Astrocyte of the spinal cord (primary cell): Measurements from ENCODE around the gene MAN1C1.

ENCODE experiments used
- DNase-seq: peaks from one replicate; pipeline ENCODE4 v3.0.0; 2011; ENCODE audit warnings: low read depth, low spot score
- H3K4me3 ChIP-seq: 2 replicates; pipeline ENCODE4 v1.5.1; 2011; ENCODE audit warnings: low read depth, mild to moderate bottlenecking, low read length, moderate library complexity
- in situ Hi-C: cut with HindIII; loops from 2 replicates; pipeline ENCODE4 v1.10.0; 2017; ENCODE audit warnings: low sequenced_read_pairs
- TF ChIP-seq, protein P1 (sequence below): IDR thresholded peaks from 2 replicates; pipeline ENCODE4 v1.5.1; 2012; ENCODE audit warnings: low read depth, mild to moderate bottlenecking, low read length, inconsistent platforms

Gene MAN1C1

DNA sequence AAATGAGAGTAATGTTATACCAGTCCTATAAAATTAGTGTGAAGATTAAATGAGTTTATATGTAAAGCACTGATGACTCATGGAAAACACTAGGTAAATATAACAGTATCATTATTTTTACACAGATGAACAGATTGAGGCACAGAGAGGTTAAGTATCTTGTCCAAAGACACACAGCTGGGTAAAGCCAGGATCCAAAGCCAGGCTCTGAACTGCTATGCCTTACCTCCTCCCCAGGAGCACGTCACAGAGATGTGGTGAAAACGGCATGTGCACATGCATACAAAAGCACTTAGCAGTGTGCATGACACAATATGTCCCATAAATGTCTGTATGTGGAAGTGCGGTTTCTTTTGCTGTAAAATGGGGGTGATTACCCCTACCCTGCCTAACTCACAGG lies 56.9 kb downstream of the MAN1C1 start:
- DNase-seq: no peak
- no peak overlapping the region for H3K4me3 ChIP-seq
- TF ChIP-seq, protein P1, sequence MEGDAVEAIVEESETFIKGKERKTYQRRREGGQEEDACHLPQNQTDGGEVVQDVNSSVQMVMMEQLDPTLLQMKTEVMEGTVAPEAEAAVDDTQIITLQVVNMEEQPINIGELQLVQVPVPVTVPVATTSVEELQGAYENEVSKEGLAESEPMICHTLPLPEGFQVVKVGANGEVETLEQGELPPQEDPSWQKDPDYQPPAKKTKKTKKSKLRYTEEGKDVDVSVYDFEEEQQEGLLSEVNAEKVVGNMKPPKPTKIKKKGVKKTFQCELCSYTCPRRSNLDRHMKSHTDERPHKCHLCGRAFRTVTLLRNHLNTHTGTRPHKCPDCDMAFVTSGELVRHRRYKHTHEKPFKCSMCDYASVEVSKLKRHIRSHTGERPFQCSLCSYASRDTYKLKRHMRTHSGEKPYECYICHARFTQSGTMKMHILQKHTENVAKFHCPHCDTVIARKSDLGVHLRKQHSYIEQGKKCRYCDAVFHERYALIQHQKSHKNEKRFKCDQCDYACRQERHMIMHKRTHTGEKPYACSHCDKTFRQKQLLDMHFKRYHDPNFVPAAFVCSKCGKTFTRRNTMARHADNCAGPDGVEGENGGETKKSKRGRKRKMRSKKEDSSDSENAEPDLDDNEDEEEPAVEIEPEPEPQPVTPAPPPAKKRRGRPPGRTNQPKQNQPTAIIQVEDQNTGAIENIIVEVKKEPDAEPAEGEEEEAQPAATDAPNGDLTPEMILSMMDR: no peak
- in situ Hi-C loops: no loop called here

DNA sequence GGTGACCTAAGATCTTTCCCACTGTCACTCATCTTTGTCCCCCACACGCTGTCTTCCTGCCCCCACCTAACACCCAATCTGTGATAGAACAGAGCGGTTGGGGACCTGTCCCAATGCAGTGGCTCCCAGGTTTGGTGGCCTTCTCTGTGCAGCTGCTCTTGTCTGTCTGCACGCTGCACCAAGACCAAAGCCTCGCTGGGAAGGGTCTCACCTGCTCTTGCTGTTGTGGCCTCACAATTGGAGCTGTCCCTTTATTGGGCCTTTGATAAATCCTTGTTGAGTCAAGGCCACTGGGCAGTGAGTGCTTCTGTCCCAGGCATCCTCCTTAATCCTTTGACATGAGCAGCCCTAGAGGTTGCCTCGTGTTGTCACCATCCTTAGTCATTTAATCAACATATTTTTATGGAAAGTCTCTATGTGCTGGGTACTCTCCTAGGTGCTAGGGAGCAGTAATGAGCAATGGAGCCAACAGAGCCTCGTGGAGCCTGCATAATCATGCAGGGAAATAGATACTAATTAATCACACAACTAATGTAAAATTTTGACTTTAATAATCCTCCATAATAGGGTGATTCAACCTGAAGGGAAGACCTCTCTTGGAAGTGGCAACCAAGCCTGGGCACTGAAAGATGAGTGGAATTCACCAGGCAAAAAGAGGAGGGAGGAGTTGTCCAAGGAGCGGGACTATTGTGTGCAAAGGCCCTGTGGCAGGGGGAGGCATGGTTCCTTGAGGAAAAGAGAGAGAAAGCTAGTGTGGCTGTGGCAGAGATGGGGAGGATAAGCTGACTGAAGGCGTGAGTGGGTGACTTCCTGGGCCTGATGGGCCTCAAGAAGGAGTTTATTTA lies 57.6 kb downstream of the MAN1C1 start:
- H3K4me3 ChIP-seq: no peak overlapping the region
- DNase-seq: no peak
- in situ Hi-C loops: no loop called here
- TF ChIP-seq, protein P1: no peak

DNA sequence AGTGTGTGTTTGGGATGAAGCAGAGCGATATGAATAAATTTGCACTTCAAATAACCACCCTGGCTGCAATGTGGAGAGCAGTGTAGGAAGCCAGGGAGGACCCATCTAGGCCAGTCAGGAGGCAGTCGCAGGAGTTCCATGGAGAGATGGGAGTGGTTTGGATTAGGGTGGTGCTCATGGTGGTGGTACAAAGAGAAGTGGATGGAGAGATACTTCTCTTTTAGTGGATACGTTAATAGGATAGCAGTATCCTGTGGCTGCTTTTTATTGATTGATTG lies 58.2 kb downstream of the MAN1C1 start:
- TF ChIP-seq, protein P1: no peak
- H3K4me3 ChIP-seq: no peak overlapping the region
- in situ Hi-C loops: no loop called here
- no peak for DNase-seq

DNA sequence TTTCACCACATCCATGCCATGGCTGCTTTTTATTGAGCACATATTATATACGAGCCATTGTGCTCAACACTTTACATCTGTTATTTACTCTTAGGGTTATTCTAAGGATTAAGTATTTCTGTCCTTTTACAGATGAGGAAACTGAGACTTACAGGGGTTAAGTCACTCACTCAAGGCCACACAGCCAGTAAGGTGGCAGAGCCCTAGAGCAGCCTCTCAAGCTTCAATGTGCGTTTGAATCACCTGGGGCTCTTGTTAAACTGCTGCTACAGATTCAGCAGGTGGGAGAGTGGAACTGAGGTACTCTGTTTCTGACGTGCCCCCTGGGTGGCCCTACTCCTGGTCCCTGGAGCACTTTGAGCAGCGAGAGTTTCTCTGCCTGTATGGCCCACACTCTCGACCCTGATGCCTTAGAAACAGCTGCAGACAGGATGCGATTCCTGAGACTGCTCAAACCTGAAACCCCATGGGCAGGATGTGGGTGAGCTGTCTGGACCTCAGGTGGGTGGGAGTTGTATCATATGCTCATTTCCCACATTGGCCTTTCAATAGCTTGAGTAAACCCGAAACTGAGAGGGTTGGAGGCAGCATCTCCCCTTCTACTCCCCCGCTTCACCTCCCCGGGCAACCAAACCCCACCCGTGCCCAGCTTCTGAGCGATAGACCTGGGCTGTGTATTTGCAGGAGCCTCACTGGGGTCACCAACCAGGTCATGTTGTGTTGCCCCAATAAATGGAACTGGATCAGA lies 59.3 kb downstream of the MAN1C1 start:
- in situ Hi-C loops: no loop called here
- TF ChIP-seq, protein P1: no peak
- no peak for DNase-seq
- no peak overlapping the region for H3K4me3 ChIP-seq

DNA sequence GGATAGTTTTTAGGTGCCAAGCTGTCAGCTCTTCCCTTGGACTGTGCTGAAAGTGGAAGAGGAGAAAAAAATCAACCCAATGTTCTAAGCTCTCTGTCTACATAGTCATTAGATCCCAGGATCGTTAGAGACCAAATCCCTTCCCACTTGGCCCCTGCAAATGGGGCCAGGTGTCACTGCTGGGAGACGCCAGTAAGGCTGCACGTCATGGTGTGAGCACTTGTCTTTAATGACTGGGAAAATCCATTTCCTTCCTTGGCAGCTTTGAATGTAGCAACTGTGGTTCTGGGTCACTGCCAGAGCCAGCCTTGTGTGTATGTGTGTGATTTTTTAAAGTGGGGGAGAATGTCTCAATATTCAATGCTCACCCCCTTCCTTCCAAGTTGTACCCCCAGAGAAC lies 59.9 kb downstream of the MAN1C1 start:
- H3K4me3 ChIP-seq: no peak overlapping the region
- TF ChIP-seq, protein P1: no peak
- in situ Hi-C loops: no loop called here
- DNase-seq: no peak

DNA sequence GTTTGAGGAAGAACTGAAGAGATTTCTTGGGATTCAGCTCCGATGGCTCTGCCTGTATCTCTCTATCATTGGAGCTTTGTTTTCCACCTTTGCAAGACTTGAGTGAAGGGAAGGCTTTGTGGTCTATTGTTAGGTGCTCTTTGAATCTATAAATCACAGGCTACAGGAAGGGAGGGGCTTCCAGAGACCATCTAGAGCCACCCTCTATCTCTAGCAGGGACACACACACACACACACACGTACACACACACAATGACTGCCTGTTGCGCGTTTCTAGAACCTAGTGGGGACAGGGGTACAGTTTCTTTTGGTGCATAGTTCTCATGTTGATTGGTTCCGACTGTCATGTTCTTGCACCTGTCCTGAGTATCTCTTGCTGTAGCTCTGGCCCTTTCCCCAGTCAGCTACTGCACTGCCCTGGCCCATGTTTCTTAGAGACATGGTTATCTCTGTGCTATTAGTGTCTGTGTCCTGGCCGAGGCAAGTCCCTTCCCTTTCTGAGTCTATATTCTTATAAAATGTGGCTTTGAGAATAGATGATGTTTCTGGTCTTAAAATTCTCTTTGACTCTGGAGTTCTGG lies 60.7 kb downstream of the MAN1C1 start:
- H3K4me3 ChIP-seq: no peak overlapping the region
- TF ChIP-seq, protein P1: no peak
- DNase-seq: no peak
- in situ Hi-C loops: no loop called here
